Activated CD8-positive, alpha-beta memory T cell treated with anti-CD3 and anti-CD28 coated beads for 24 hours (primary cell): Measurements from ENCODE around the gene PLCB1.
"Not testable (repeated sequence)": the region's sequence is repeated elsewhere in the genome, so short reads cannot be mapped to it uniquely, and the experiment has no call there.

Experiments
- DNase-seq: peaks from one replicate; pipeline ENCODE4 v3.0.0-alpha.2; 2020

Gene PLCB1

DNA sequence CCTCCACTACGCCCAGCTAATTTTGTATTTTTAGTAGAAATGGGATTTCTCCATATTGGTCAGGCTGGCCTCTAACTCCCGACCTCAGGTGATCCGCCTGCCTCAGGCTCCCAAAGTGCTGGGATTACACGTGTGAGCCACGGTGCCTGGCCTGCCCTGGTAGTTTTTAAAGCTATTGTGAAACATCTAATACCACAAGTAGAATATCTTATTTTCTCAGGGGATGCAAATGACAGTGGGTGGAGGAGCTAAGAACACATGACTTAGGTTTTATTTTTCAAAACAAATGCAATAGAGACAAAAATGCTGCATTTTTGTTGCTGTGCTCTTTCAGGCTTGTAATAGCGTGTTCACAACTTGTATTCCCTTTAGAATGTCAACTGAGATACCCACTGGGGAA, 671.9 kb downstream of the PLCB1 start:
- no peak for DNase-seq

DNA sequence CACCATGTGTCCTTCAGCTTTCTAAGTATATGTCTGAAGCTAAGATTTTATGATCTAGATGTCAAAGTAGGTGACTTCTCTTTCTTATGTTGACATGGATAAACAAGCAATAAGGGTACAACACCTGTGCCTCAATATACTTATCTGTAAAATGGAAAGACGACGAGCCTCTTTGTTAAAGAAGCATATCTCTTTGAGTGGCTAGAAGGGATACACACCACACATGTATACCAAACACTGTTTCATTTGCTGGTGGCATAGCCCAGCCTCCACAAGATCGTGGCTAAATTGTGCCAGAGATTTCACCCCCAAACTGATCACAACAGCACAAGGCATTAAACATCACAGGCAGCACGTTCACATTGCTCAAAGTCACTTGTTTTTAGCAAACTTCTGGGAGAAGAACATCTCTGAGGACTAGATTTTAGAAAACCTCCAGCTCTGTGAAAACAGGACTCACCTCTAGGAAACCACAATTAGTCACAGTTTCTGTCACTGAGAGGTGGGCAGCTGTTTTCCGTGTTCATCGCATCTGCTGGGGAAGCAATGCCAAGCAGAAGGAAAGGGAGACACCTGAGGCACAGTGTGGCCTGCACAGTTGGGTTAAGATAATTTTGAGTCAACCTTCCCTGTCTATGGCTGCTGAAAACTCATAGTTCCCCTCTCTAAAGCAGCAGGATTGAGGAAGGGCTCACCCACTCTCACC, 673.8 kb downstream of the PLCB1 start:
- DNase-seq, result no peak

DNA sequence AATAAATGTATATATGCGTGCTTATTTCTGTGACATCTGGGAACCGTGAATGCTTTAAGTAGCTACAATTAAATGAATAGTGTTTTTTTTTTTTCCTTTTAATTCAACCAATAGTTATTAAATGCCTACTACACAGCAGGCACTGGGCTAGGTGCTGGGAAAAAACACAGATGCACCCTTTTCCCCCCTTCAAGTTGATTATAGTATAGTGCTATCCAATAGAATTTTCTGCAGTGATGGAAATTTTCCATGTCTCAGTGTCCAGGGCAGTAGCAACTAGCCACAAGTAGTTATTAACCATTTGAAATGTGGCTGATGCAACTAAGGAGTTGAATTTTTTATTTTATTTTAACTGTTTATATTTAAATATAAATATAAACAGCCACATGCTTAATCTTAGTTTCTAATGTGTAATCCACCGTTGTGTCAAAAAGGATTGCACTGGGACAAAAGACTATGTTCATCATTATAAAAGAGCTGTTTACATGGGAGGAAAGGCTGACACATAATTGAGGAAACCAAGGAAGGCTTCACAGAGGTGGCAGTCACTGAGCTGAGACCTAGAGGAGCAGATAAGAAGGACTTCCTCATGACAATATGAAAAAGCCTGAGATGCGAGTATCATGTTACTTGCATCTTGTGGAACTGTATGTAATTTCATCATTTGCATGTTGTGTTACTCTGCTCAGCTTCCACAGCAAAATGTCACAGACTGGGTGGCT, 675.6 kb downstream of the PLCB1 start:
- no peak for DNase-seq

DNA sequence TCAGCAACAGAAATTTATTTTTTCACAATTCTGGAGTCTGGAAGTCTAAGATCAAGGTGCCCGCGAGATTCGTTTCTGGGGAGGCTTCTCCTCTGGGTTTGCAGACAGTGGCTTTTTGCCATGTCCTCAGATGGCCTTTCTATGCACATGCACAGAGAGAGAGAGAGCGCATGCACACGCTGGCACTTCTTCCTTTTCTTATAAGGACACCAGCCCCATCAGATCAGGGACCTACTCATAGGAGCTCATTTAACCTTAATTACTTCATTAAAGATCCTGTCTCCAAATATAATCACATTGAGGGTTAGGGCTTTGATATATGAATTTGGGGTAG, 676.1 kb downstream of the PLCB1 start:
- DNase-seq, result no peak

DNA sequence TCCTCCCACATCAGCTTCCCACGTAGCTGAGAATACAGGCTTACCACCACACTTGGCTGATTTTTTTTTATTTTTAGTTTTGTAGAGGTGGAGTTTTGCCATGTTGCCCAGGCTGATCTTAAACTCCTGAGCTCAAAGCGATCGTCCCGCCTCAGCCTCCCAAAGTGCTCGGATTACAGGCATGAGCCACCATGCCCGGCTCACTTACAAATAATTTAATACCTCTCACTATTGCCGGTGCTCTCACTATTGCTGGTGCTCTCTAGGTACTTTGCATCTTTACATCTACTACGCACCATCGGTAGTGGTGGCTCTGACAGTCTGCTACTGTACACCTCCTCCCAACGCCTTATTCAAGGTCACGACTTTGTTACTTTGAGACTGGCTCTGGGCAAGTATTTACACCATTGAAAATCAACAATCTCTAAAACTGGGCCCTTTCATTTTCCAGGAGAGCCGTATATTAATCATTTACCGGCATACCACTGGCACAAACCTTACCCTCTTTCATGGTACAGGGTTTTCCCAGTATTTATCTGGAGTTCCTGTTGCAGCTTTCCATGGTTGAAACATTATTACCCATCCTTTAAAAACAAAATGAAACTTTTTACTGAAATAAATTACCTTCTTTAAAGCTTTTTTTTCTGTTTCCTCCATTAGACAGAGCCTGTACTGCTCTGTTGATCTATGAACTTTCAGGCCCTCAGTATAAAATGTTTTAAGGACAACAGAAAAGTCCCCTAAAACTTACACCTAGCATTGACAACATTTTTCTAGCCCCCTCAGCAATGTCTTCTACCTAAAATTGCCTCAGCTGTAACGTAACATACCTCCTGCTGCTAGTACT, 677.3 kb downstream of the PLCB1 start:
- no peak for DNase-seq

DNA sequence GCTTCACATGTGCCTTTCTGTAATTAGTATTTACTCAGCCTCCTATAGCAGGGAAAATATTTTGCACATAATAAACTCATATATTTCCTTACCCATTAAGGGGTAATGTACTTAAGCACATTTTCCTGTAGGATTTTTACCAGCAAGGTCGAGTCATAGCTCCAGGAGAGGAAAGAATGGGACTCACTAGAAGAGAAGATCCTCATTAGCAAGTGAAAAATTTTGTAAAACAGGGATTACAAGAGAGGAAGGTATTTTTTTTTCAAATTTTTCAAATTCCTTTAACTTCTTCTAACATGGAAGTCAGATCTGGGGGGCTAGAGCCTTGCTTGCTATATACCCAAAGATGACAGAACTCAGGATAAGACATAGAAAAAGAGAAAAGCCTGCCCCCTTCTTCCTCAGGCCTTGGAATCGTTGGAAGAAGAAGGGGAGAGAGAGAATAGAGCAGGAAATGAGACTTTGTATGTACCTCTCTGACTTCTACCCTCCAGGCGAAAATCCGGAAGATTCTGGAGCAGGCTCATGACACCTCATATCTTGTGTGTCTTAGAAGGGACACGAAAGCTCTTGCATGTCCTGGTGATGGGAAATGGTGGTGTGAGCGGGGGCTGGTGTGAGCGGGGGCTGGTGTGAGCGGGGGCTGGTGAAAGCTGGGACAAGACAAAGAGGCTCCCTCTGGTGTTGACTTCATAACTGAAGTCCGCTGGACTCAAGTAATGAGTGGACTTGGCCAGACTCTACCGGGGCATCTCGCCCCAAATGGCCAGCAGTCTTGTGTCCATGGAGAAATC, 679.9 kb downstream of the PLCB1 start:
- DNase-seq, result no peak

DNA sequence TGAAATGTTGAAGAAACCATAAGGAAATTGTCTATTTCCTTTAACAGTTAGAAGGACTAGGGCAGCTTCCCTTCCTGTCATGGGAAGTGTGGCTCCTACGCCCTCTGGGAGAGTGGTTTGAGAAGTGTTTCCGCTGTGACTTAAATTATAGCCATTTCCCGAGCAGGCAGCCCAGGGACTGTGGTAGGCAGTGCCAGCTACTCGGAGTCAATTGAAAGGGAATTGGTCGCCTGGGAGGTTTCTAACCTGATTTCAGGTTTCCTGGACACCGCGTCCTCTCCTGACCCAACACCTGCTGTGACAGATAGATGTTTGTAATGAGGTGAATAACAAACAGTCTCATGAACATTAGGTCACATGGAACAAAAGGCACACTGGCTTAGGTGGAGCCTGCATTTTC, 680.8 kb downstream of the PLCB1 start:
- no peak for DNase-seq

DNA sequence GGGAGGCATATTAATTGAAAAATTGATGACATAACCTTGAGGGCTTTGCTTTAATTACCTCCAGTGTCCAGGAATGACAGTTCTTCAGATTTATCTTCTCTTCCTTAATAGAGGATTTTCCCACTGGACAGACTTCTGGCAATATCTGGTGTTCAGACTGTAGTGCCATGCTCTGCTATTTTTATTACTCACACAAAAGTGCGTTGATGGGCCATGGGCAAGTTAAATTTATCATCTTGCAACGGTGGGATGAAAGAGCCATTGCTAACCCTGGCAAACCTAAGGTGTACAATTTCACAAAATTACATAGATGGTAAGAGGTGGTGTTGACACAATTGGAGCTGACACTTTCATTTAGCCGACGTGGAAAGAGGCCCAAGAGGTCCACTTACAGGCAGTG, 683.1 kb downstream of the PLCB1 start:
- DNase-seq, result no peak

DNA sequence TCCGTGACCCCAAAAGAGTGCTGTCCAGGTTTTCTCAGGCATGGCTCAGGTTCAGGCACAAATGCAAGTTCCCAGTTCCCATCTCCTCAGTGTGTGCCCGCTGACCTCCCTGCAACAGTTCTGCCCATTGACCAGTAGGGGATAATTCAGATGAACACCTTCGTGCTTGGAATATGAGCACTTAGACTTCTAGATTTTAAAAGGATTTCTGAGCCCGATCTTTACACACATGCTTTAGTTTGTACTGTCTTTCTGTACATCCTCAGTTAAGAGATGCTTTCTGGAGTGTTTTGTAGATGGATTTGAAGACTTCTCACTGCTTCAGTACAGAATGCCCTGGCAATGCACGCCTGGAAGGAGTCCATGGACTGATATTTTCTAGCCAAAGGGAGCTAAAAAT, 697.2 kb downstream of the PLCB1 start:
- DNase-seq, result no peak

DNA sequence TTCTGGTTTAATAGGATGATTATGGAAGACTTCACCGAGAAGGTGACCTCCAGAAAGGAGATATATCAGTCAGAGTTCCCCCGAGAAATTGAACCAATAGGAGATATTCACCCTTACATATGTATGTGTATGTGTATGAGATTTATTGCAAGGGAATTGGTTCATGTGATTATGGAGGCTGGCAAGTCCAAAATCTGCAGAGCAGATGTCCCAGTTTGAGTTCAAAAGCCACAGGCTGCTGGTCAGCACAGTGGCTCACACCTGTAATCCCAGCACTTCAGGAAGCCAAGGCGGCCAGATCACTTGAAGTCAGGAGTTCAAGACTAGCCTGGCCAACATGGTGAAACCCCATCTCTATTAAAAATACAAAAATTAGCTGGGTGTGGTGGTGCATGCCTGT, 702.2 kb downstream of the PLCB1 start:
- not testable (repeated sequence) for DNase-seq

DNA sequence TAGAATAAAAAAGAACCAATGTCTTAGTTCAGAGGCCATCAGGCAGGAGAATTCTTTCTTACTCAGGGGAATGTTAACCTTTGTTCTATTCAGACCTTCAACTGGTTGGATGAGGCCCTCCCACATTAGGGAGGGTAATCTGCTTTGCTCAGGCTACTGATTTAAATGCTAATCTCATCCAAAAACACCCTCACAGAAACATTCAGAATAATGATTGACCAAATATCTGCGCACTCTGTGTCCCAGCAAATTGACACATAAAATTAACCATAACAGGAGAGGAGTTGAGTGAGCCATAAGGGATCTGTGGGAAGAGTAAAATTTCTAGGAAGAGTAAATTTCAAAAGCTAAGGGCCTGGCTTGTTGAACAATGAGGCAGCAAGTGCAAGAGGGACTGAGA, 702.8 kb downstream of the PLCB1 start:
- no peak for DNase-seq

DNA sequence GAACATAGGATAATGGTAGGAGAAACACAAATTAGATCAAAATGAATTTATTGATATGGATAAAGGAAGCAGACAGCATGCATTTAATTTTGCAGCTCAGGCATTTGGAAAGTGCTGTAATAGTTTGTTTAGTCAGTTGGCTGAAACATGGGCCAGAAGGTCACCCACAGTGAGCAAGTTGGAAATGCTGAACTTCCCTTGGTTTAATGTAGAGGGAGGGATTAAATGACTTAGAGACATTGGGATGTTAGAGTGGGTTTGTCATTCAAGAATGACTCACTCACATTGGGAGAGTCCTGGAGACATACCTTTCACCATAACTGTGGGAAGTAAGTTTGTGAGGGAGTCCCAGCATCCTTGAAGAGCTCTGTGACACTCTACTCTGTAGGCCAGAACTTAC, 705.3 kb downstream of the PLCB1 start:
- no peak for DNase-seq

DNA sequence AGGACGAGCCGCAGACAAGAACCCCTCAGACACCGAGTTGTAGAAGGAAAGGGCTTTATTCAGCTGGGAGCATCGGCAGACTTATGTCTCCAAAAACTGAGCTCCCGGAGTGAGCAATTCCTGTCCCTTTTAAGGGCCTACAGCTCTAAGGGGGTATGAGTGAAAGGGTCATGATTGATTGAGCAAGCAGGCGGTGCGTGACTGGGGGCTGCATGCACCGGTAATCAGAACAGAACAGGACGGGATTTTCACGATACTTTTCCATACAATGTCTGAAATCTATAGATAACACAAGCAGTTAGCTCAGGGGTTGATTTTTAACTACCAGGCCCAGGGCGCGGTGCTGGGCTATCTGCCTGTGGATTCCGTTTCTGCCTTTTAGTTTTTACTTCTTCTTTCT, 710.5 kb downstream of the PLCB1 start:
- no peak for DNase-seq

DNA sequence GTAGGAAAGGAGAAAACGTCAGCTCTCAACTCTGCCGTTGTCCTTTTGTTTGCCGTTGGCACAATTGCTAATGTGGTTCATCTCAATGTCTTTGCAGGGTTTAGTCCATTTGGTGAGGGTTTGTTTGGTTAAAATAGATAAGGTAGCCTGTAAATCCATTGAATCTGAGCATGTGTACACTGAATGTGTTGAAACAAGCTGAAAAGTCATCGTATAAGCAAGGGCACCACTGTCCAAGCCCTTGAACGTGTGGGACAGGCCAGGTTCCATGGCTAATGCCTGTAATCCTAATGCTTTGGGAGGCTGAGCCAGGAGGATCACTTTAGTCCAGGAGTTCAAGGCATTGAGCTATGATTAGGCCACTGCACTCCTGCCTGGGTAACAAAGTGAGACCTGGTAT, 712.1 kb downstream of the PLCB1 start:
- no peak for DNase-seq

DNA sequence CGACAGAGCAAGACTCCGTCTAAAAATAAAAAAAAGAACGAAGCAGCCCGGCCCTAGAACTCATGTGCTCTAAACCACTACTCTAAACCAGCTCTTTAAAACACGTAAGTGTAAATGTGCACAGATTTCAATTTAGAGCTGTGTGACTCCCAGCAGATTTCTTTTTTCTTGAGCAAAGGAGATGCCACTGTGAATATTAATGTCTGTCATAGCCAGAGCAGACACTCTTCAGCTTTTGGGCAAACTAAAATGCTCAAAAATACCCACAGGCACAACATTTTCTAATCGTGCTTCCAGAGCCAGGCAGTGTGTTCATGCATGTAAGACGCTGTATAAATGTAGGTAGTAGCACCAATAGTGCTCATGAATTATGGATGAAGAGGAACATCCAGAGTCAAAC, 717.9 kb downstream of the PLCB1 start:
- no peak for DNase-seq

DNA sequence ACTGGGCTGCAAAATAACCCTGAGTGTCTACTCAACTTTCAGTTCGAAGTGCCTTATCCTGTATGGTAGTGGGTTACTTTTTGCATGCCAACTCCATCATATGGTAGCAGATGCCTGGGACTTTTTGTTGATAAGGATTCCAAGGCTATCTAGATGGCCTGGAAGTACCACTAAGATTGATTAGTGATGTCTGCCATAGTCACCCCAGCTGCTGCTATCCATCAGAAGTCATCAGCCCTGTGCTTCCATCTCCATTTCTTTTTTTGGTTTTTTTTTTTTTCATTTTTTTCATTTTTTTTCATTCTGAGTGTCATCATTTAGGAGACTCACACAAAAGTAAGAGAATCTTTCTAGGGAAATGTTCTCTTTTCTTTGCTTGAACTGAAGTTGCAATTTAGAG, 719.4 kb downstream of the PLCB1 start:
- DNase-seq, result no peak

DNA sequence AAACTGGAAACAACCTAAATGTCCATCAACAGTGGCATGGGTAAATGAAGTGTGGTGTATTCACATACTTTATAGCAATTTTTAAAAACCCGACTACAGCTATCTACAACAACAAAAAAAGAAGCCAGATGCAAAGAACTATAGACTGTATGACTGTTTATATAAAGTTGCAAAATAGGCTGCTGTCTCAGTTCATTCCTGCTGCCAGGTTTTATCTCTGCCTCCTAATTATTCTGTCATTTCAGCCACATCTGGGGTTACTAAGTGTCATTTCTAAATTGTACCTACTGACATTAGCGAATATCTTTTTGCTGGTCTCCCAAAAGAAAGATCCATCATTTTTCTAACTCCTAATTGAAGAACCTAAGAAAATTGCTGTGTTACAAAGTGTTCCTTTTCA, 719.9 kb downstream of the PLCB1 start:
- DNase-seq, result not testable (repeated sequence)

DNA sequence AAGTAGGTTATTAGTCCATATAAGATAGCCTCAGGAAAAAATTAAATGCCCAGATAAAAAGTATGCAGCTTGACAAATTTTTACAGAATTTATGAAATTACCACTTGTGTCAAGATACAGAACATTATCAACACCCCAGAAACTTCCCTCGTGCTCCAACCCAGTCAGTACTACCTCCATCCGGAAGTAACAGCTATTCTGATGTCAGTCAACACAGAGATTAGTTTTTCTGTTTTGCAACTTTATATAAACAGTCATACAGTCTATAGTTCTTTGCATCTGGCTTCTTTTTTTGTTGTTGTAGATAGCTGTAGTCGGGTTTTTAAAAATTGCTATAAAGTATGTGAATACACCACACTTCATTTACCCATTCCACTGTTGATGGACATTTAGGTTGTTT, 721.1 kb downstream of the PLCB1 start:
- DNase-seq, result not testable (repeated sequence)

DNA sequence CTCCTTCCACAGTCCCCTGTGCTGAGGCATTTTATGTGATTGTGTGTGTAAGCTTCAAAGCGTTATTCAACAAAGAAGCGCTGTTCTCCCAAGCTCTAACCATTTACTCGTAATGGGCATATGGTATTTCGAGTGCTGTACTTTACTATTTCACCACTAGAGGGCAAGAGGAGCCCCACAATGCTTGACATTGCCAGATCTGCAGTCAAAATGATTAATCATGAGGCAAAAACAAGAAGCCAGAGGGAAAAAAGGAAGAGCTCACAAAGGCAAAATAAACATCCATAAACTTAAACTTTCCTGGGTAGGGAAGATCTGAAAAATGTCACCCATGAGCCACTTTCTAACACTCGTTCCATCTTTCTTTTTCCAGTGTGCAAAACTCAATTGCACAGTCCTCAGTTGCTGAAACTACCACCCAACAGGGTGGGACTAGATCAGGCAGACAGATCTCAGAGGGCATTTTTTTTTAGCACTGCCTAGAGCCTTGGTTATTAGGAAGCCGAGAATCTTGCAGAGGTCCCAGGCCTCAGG, 721.8 kb downstream of the PLCB1 start:
- no peak for DNase-seq

DNA sequence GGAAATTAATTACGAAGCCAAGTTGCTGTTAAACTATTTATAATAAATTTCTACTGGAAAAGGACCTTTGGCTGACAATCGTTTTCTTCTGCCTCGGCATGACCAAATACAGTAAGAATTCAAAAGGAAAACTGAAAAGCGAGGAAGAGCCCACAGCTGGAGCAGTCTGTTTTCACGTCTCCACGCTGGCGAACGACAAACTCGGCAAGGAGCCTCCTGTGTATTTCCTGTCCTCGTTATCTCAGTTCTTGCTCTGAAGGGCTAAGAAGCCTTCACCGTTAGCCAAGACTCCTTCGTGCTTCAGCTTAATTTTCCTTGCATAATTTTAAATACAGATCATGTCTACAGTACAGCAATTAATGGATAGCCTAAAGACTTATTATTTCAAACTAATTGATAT, 722.5 kb downstream of the PLCB1 start:
- DNase-seq, result no peak

DNA sequence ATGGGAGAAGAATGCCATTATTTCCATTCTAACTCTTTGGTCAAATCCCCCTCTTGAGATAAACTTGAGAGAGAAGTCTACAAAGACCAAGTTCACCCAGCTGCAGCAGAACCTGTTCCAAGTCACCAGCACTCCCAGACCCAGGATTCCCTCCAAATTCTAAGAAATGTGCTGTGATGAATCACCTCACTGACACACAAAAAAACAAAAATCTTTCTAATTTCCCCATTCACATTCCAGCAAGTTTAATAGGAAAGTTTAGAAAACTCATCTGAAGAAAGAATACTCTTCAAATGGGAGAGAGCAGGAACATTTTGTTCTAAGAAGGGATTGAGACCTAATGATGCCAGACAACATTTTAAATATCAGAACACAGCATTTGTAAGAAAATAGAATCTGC, 723.2 kb downstream of the PLCB1 start:
- DNase-seq, result no peak

DNA sequence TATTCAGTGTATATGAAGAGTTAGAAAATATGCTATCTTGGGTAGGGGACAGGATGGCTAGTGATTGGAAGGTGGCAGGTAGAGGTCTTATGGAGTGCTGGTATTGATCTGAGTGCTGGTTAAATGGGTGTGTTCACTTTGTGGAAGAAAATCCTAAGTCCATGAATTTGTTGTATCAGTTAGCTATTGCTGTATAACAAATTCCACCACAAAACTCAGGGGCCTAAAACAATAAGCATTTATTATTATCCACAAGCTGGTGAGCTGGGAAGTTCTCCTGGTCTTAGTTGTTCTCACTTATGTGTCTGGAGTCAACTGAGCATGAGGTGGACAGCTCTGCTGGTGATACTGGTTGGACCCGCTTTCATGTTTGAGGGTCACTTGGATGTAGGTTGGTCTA, 724.6 kb downstream of the PLCB1 start:
- no peak for DNase-seq

DNA sequence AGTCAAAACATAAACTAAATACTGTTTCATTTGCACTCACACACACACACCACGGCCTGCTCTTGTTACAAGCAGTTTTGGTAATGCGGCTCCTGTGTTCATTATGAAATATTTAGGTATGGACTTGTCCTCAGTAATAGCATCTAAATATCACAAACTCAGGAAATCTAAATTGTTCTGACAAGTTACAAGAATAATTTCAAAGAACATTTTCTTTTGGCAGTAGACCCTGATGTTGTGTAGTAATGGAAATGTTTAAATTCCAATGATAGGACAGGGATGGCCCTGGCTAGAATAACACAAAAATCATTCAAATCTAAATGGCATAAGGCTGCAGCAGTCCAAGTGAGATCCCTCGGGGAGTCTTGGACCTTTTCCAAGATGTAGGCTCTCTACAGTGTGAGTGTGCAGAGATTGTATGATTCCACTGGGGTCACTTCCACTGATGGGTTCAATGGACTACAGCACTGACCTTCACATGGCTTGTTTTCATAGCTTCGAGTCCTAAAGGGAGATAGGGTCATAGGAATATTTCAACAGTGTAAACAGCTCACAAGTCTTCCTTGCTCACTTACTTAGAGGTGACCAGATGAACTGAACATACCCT, 726.2 kb downstream of the PLCB1 start:
- DNase-seq, result no peak
